DOHH2 (cell line): ENCODE results near the gene NDFIP1.
"Not testable (repeated sequence)": the region's sequence is repeated elsewhere in the genome, so short reads cannot be mapped to it uniquely, and the experiment has no call there.

Experiments used
- H3F3A ChIP-seq: fragments of 200-600 bp; sonication (generic), shearing (Covaris generic); 2 replicates; pipeline ENCODE4 v1.6.0; 2016; ENCODE audit warnings: antibody characterized with exemption, mild to moderate bottlenecking; ENCODE audit not compliant: control insufficient read depth, insufficient read depth
- H3K27ac ChIP-seq: fragments of 200-600 bp; sonication (generic); 2 replicates; pipeline ENCODE4 v1.5.1; 2014; ENCODE audit warnings: low read depth, mild to moderate bottlenecking, low read length, moderate library complexity
- H3K27me3 ChIP-seq: fragments of 200-600 bp; sonication (generic); 2 replicates; pipeline ENCODE4 v1.6.1; 2014; ENCODE audit warnings: mild to moderate bottlenecking, low read length, mixed read lengths; ENCODE audit not compliant: control insufficient read depth
- H3K36me3 ChIP-seq: fragments of 200-600 bp; sonication (generic); 2 replicates; pipeline ENCODE4 v1.6.1; 2014; ENCODE audit warnings: mild to moderate bottlenecking, low read length, moderate library complexity, mixed read lengths; ENCODE audit not compliant: control insufficient read depth
- H3K4me1 ChIP-seq: fragments of 200-600 bp; sonication (generic); 2 replicates; pipeline ENCODE4 v1.6.1; 2014; ENCODE audit warnings: mild to moderate bottlenecking, low read length, mixed read lengths; ENCODE audit not compliant: control insufficient read depth
- H3K4me2 ChIP-seq: fragments of 200-600 bp; sonication (generic); 2 replicates; pipeline ENCODE4 v1.6.0; 2014; ENCODE audit warnings: mild to moderate bottlenecking, low read length, moderate library complexity
- H3K4me3 ChIP-seq: fragments of 200-600 bp; sonication (generic); 2 replicates; pipeline ENCODE4 v1.5.1; 2014; ENCODE audit warnings: mild to moderate bottlenecking, low read length, mixed read lengths
- H3K79me2 ChIP-seq: fragments of 200-600 bp; sonication (generic); 2 replicates; pipeline ENCODE4 v1.6.1; 2014; ENCODE audit warnings: mild to moderate bottlenecking, low read length, mixed read lengths; ENCODE audit not compliant: control insufficient read depth
- H3K9me2 ChIP-seq: fragments of 200-600 bp; sonication (generic); replicated peaks from 2 replicates; pipeline ENCODE4 v1.6.1; 2014; ENCODE audit warnings: mild to moderate bottlenecking, low read length, mixed read lengths; ENCODE audit not compliant: control insufficient read depth
- H3K9me3 ChIP-seq: fragments of 200-600 bp; sonication (generic); 2 replicates; pipeline ENCODE4 v1.6.1; 2014; ENCODE audit warnings: antibody characterized with exemption, low read length, mixed read lengths; ENCODE audit not compliant: control insufficient read depth, insufficient read depth
- H4K20me1 ChIP-seq: fragments of 200-600 bp; sonication (generic); 2 replicates; pipeline ENCODE4 v1.6.0; 2014; ENCODE audit warnings: low read depth, mild to moderate bottlenecking, antibody characterized with exemption, low read length, moderate library complexity; ENCODE audit not compliant: control insufficient read depth, insufficient read depth
- CTCF ChIP-seq: fragments of 200-600 bp; sonication (generic); IDR thresholded peaks from one replicate; pipeline ENCODE4 v1.5.1; 2014; ENCODE audit warnings: antibody characterized with exemption, mild to moderate bottlenecking, low read depth, low read length; ENCODE audit not compliant: poor library complexity, severe bottlenecking
- EZH2phosphoT487 ChIP-seq: fragments of 200-600 bp; sonication (generic); IDR thresholded peaks from 2 replicates; pipeline ENCODE4 v1.6.1; 2017; ENCODE audit warnings: borderline replicate concordance, mild to moderate bottlenecking, antibody characterized with exemption, low read length, moderate library complexity, mixed read lengths

Gene NDFIP1

GRCh38 chr5:142086229-142086628, 22.4 kb upstream of the NDFIP1 start:
- Histone ChIP-seq H3K9me2 (no peaks in the 10 kb centered on the region), H3K9me3 (no peaks in the 10 kb centered on the region), H3F3A (no peaks in the 10 kb centered on the region), H3K27me3 (peaks cover 19% of the 10 kb centered on the region), H3K79me2 (no peaks in the 10 kb centered on the region), H3K4me1 (no peaks in the 10 kb centered on the region), H3K27ac (no peak overlapping the region), H4K20me1 (no peaks in the 10 kb centered on the region), H3K4me3 (no peak overlapping the region), H3K4me2 (no peak overlapping the region), H3K36me3 (no peaks in the 10 kb centered on the region)
- TF ChIP-seq CTCF (no peak), EZH2phosphoT487 (no peak)

- Histone ChIP-seq H4K20me1 (no peaks in the 10 kb centered on the region), H3K27ac (no peak overlapping the region), H3K79me2 (no peaks in the 10 kb centered on the region), H3F3A (no peaks in the 10 kb centered on the region), H3K4me2 (no peak overlapping the region), H3K9me3 (no peaks in the 10 kb centered on the region), H3K4me3 (no peak overlapping the region), H3K27me3 (peaks cover 19% of the 10 kb centered on the region), H3K36me3 (no peaks in the 10 kb centered on the region), H3K4me1 (no peaks in the 10 kb centered on the region), H3K9me2 (no peaks in the 10 kb centered on the region)
- no peak for TF ChIP-seq EZH2phosphoT487
- TF ChIP-seq CTCF, result no peak
These were observed 21.9 kb upstream of the NDFIP1 start for GRCh38 chr5:142086679-142087078.

- Histone ChIP-seq H3K79me2 (no peaks in the 10 kb centered on the region), H3K4me1 (no peaks in the 10 kb centered on the region), H3K4me2 (no peak overlapping the region), H3F3A (no peaks in the 10 kb centered on the region), H3K27me3 (peaks cover 15% of the 10 kb centered on the region), H3K4me3 (no peak overlapping the region), H3K27ac (no peak overlapping the region), H3K9me2 (no peaks in the 10 kb centered on the region), H4K20me1 (no peaks in the 10 kb centered on the region), H3K36me3 (no peaks in the 10 kb centered on the region), H3K9me3 (no peaks in the 10 kb centered on the region)
- no peak for TF ChIP-seq CTCF
- TF ChIP-seq EZH2phosphoT487, result no peak
These were observed 20.5 kb upstream of the NDFIP1 start for GRCh38 chr5:142087920-142088679.

- H3K9me2 ChIP-seq, H3K79me2 ChIP-seq, H3K4me1 ChIP-seq, H3K4me3 ChIP-seq, H3K36me3 ChIP-seq, H3F3A ChIP-seq, H3K4me2 ChIP-seq, H3K9me3 ChIP-seq, H4K20me1 ChIP-seq, H3K27ac ChIP-seq: not testable (repeated sequence)
- peaks cover 15% of the 10 kb centered on the region for H3K27me3 ChIP-seq
These were observed 19.6 kb upstream of the NDFIP1 start for GRCh38 chr5:142088855-142089479.
